Sigmoid colon (tissue), 7 donors: ENCODE results near the gene RHOBTB1. TPM values are rescaled to one million over a fixed set of nuclear protein-coding genes. Genes with fewer than 3 reads are reported as not detected.
A peak's percentile ranks its signal among the peaks of the same experiment; 100 is the strongest.

ENCODE experiments used
- DNase-seq: peaks from one replicate; pipeline ENCODE4 v3.0.0-alpha.2; 2019
- H3K27ac ChIP-seq, 4 donors: fragments of 200-600 bp; sonication (generic); one replicate each; pipeline ENCODE4 v1.5.1; 2016 to 2019; ENCODE audit warnings: mild to moderate bottlenecking in 1 of 4
- H3K27me3 ChIP-seq, 3 donors: fragments of 200-600 bp; sonication (generic); one replicate each; pipeline ENCODE4 v1.5.1; 2019; ENCODE audit warnings: mild to moderate bottlenecking in 1 of 3
- H3K36me3 ChIP-seq, 4 donors: fragments of 200-600 bp; sonication (generic); one replicate each; pipeline ENCODE4 v1.5.1; 2016 to 2019
- H3K4me1 ChIP-seq, 4 donors: fragments of 200-600 bp; sonication (generic); one replicate each; pipeline ENCODE4 v1.5.1; 2017 to 2019
- H3K4me3 ChIP-seq, 4 donors: fragments of 200-600 bp; sonication (generic); one replicate each; pipeline ENCODE4 v1.5.1; 2017 to 2019; ENCODE audit warnings: mild to moderate bottlenecking in 2 of 4, moderate library complexity in 1 of 4
- H3K9me3 ChIP-seq, 4 donors: fragments of 200-600 bp in 3 of 4; sonication (generic) in 3 of 4; one replicate each; pipeline versions ENCODE4 v1.5.1 to v1.6.1; 2013 to 2019
- EP300 ChIP-seq, 4 donors: sonication (generic); formaldehyde crosslinking; IDR thresholded peaks; one replicate each; pipeline ENCODE4 v1.6.1; 2017; ENCODE audit warnings: antibody characterized with exemption in 4 of 4
- POLR2A ChIP-seq, 2 donors: fragments of 450-650 bp; IDR thresholded peaks; one replicate each; pipeline ENCODE4 v1.6.1; 2016; ENCODE audit warnings: antibody characterized with exemption in 2 of 2, mild to moderate bottlenecking in 2 of 2, moderate library complexity in 2 of 2
- POLR2AphosphoS5 ChIP-seq, 4 donors: sonication (generic); formaldehyde crosslinking; IDR thresholded peaks; one replicate each; pipeline ENCODE4 v1.6.1; 2017; ENCODE audit warnings: antibody characterized with exemption in 4 of 4
- WGBS, 2 donors: extraction: QIAGEN DNeasy Blood & Tissue Kit; methylation state at CpG; one replicate each; pipeline ENCODE4 v1.1.7; 2013; 5-methylcytosine and 5-hydroxymethylcytosine counted together
- intact Hi-C: fragments of 100-400 bp; cut with DNase I; formaldehyde crosslinking; loops from one replicate; pipeline ENCODE4 v1.15.1; 2023
- polyA plus RNA-seq, 3 donors: library from polyadenylated mRNA; stranded (reverse); fragments of 200-250 nt; gene quantifications; one replicate each; pipeline ENCODE4 v1.2.3, GENCODE V29; 2013
- total RNA-seq, 4 donors: library from RNA; depleted of rRNA; stranded (reverse); fragments of >200 nt; gene quantifications; one replicate each; pipeline ENCODE4 v1.1.0, GENCODE V29; 2016
- TF ChIP-seq, protein P1 (sequence below), 4 experiments: fragments of 450-650 bp in 3 of 4; fragments of 200-600 bp in 1 of 4; IDR thresholded peaks; one replicate each; pipeline ENCODE4 v1.5.1; 2016 to 2019; ENCODE audit warnings: antibody characterized with exemption in 4 of 4, mild to moderate bottlenecking in 3 of 4, moderate library complexity in 2 of 4
- donor health status: healthy with polysubstance abuse.
- donor health status: Bipolar disorder and iron deficiency.
- donor health status: healthy.

The RHOBTB1 gene
- total and polyA plus RNA-seq, 7 donors, result 3.3 to 25.5 (median 8.6) TPM

DNA sequence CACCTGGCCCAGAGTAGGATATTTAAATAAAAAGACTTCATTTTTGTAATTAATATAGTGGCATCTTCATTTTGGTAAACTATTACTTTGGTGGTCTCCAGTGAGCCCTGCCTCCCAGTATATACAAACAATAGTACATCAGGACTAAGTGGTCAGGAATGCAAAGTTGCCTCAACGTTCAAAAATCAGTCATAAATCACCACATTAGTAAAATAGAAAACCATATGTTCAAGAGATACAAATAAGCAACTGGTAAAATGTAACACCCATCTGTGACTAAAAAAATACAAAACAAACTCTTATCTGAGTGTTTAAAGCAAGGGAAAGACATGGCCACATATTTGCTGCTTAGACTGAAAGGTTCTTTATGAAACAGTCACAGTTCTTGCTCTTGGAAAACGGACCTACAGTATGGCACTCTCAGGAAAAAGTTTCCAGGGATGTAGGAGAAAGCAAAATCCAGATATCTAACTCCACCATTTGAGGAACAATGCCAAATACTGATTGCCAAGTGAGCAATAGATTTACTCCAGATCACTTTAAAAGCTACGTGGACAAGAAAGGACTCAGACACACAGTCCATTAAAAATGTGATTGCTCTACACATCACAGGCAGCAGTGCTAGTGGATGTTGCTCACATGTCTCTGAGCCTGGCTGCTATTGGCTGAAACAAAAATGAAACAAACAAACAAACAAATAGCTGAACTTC, 15.1 kb upstream of the RHOBTB1 start:
- TF ChIP-seq EP300 (IDR thresholded peaks at IDR 0.05) (no peak), POLR2AphosphoS5 (IDR thresholded peaks at IDR 0.05) (no peak), POLR2A (IDR thresholded peaks at IDR 0.05) (no peak)
- TF ChIP-seq, protein P1, sequence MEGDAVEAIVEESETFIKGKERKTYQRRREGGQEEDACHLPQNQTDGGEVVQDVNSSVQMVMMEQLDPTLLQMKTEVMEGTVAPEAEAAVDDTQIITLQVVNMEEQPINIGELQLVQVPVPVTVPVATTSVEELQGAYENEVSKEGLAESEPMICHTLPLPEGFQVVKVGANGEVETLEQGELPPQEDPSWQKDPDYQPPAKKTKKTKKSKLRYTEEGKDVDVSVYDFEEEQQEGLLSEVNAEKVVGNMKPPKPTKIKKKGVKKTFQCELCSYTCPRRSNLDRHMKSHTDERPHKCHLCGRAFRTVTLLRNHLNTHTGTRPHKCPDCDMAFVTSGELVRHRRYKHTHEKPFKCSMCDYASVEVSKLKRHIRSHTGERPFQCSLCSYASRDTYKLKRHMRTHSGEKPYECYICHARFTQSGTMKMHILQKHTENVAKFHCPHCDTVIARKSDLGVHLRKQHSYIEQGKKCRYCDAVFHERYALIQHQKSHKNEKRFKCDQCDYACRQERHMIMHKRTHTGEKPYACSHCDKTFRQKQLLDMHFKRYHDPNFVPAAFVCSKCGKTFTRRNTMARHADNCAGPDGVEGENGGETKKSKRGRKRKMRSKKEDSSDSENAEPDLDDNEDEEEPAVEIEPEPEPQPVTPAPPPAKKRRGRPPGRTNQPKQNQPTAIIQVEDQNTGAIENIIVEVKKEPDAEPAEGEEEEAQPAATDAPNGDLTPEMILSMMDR (IDR thresholded peaks at IDR 0.05), result no peak
- Histone ChIP-seq H3K4me3 (no peak overlapping the region), H3K27me3 (no peaks in the 10 kb centered on the region), H3K27ac (peak overlapping the region in 2 of 4 donors; percentile 5 to 10), H3K4me1 (peaks cover 0 to 16% (median 8%) of the 10 kb centered on the region in 4 donors), H3K36me3 (no peaks in the 10 kb centered on the region), H3K9me3 (no peaks in the 10 kb centered on the region)
- WGBS, 2 donors, result 49 to 56% methylated on average over 3 of the region's 3 CpGs
- DNase-seq, result no peak
- intact Hi-C loops, result no loop called here

DNA sequence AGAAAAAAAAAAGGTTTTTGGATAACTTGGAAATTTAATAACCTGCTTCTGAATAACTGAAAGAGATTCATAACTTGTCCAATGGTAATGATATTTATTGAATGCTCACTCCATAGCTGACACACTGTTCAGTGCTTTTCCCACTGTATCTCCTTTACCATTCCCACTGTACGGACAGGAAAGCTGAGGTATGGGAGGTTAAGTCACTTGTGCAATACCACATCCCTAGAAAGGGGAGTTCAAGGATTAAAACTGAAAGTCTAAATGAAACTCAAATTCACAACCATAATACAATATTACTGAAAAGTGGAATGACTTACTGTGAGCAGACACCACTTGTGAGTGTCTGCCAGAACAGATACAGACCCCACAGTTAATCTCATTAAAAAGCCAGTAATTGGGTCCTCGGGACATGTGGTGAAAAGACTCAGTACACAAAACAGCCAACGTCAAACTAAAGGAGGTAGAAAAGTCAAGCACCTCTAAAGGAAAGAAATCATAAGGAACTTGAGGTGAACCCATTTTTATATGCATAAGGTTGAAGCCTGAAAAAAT, 13.8 kb upstream of the RHOBTB1 start:
- H3K4me3 ChIP-seq, result no peak overlapping the region
- WGBS, 2 donors, result 89% methylated on average over 3 of the region's 3 CpGs
- DNase-seq, result no peak
- no peak overlapping the region for H3K27ac ChIP-seq
- TF ChIP-seq EP300 (IDR thresholded peaks at IDR 0.05), result no peak
- TF ChIP-seq, protein P1 (IDR thresholded peaks at IDR 0.05), result no peak
- no peak for TF ChIP-seq POLR2AphosphoS5 (IDR thresholded peaks at IDR 0.05)
- TF ChIP-seq POLR2A (IDR thresholded peaks at IDR 0.05), result no peak
- H3K36me3 ChIP-seq, result no peaks in the 10 kb centered on the region
- intact Hi-C loops, result no loop called here
- H3K9me3 ChIP-seq, result no peaks in the 10 kb centered on the region
- peaks cover 0 to 12% (median 5%) of the 10 kb centered on the region in 4 donors for H3K4me1 ChIP-seq
- no peaks in the 10 kb centered on the region for H3K27me3 ChIP-seq

DNA sequence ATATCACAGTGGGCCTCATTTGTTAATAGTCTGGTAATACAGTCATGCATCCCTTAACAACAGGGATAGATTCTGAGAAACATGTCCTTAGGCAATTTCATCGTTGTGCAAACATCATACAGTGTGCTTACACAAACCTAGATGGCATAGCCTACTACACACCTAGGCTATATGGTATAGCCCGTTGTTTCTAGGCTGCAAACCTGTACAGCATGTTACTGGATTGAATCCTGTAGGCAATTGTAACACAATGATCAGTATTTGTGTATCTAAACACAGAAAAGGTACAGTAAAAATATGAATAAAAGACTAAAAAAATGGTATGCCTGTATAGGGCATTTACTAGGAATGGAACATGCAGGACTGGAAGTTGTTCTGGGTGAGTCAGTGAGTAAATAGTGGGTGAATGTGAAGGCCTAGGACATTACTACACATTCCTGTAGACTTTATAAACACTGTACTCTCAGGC, 12.0 kb upstream of the RHOBTB1 start:
- Histone ChIP-seq H3K27me3 (no peaks in the 10 kb centered on the region), H3K27ac (no peak overlapping the region), H3K36me3 (no peaks in the 10 kb centered on the region), H3K4me3 (no peak overlapping the region), H3K4me1 (peaks cover 0 to 12% (median 5%) of the 10 kb centered on the region in 4 donors), H3K9me3 (no peaks in the 10 kb centered on the region)
- TF ChIP-seq POLR2A (IDR thresholded peaks at IDR 0.05), result no peak
- no peak for TF ChIP-seq POLR2AphosphoS5 (IDR thresholded peaks at IDR 0.05)
- TF ChIP-seq, protein P1 (IDR thresholded peaks at IDR 0.05), result no peak
- TF ChIP-seq EP300 (IDR thresholded peaks at IDR 0.05), result no peak
- 18 to 66% methylated on average over 2 of the region's 2 CpGs for WGBS, 2 donors
- intact Hi-C loops, result no loop called here
- DNase-seq, result no peak

DNA sequence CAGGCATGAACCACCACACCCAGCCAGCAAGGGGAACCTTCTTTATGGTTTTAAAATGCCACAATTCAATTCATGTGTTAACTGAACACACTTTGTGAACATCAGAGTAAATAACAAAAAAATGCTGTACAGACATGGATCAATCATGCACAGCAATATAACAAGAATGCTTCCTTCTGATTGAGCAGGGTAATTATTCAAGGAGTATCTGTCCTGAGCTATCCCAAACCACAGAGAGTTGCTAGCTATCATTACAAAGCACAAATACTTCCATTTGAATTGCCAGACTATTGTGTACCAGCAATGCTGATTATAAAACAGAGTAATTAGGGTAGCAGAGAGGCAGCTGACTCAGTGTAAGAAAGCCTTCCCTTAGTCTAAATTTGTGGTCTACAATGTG, 11.3 kb upstream of the RHOBTB1 start:
- intact Hi-C loops, result no loop called here
- Histone ChIP-seq H3K4me3 (no peak overlapping the region), H3K27ac (no peak overlapping the region), H3K9me3 (no peaks in the 10 kb centered on the region), H3K36me3 (no peaks in the 10 kb centered on the region), H3K27me3 (no peaks in the 10 kb centered on the region), H3K4me1 (peaks cover 0 to 12% (median 5%) of the 10 kb centered on the region in 4 donors)
- TF ChIP-seq, protein P1 (IDR thresholded peaks at IDR 0.05), result no peak
- TF ChIP-seq EP300 (IDR thresholded peaks at IDR 0.05), result no peak
- TF ChIP-seq POLR2A (IDR thresholded peaks at IDR 0.05), result no peak
- DNase-seq, result no peak
